GM12878 (cell line): ENCODE results near the gene KAT2B. TPM values are rescaled to one million over a fixed set of nuclear protein-coding genes. Genes with fewer than 3 reads are reported as not detected.
A peak's percentile ranks its signal among the peaks of the same experiment; 100 is the strongest.

ENCODE experiments used
- CBX5 ChIP-seq: sonication (generic); IDR thresholded peaks from 2 replicates; pipeline ENCODE4 v1.6.1; 2016; ENCODE audit warnings: low read depth, moderate library complexity, mild to moderate bottlenecking, inconsistent platforms
- CUX1 ChIP-seq: IDR thresholded peaks from 2 replicates; pipeline ENCODE4 v1.6.1; 2012; ENCODE audit warnings: improper control_type of control experiment, low read depth, low read length; ENCODE audit not compliant: insufficient replicate concordance
- E2F4 ChIP-seq: IDR thresholded peaks from 2 replicates; pipeline ENCODE4 v1.6.1; 2012; ENCODE audit warnings: low read depth, low read length, improper control_type of control experiment
- EGR1 ChIP-seq, 2 experiments: IDR thresholded peaks; 1 replicate in 1 of 2; 2 replicates in 1 of 2; pipeline ENCODE4 v1.6.1; 2011 to 2012; ENCODE audit warnings: low read depth in 2 of 2, low read length in 2 of 2, borderline replicate concordance in 1 of 2, mild to moderate bottlenecking in 1 of 2, moderate library complexity in 1 of 2
- ETV6 ChIP-seq, 2 experiments: fragments of 450-650 bp in 1 of 2; IDR thresholded peaks in 1 of 2; conservative IDR thresholded peaks in 1 of 2; 2 replicates each; pipeline ENCODE4 v1.6.1; 2014; ENCODE audit warnings: antibody characterized with exemption in 1 of 2, borderline replicate concordance in 1 of 2, low read depth in 1 of 2, mild to moderate bottlenecking in 1 of 2, moderate library complexity in 1 of 2
- GATAD2B ChIP-seq: fragments of 450-650 bp; conservative IDR thresholded peaks from 2 replicates; pipeline ENCODE4 v1.6.1; 2017; ENCODE audit warnings: low read depth, mild to moderate bottlenecking, moderate library complexity
- IKZF1 ChIP-seq: fragments of 450-650 bp; conservative IDR thresholded peaks from 2 replicates; pipeline ENCODE4 v1.6.1; 2017; ENCODE audit warnings: antibody characterized with exemption, mild to moderate bottlenecking
- IKZF2 ChIP-seq, 2 experiments: fragments of 450-650 bp; IDR thresholded peaks; 2 replicates each; pipeline ENCODE4 v1.6.1; 2017; ENCODE audit warnings: mild to moderate bottlenecking in 2 of 2, moderate library complexity in 2 of 2
- KAT2A ChIP-seq: conservative IDR thresholded peaks from 2 replicates; pipeline ENCODE4 v1.6.1; 2011; ENCODE audit warnings: low read depth, low read length; ENCODE audit not compliant: control insufficient read depth
- MEF2A ChIP-seq: IDR thresholded peaks from 2 replicates; pipeline ENCODE4 v1.6.1; 2011; ENCODE audit warnings: low read depth, mild to moderate bottlenecking, low read length, moderate library complexity; ENCODE audit not compliant: insufficient read depth
- MXI1 ChIP-seq: fragments of 150-350 bp; IDR thresholded peaks from 2 replicates; pipeline ENCODE4 v1.6.1; 2011; ENCODE audit warnings: low read depth, mild to moderate bottlenecking, inconsistent platforms, low read length, improper control_type of control experiment
- NFYA ChIP-seq: IDR thresholded peaks from 2 replicates; pipeline ENCODE4 v1.6.1; 2011; ENCODE audit warnings: low read depth, mild to moderate bottlenecking, low read length, improper control_type of control experiment, borderline replicate concordance
- SIN3A ChIP-seq: IDR thresholded peaks from 2 replicates; pipeline ENCODE4 v1.6.1; 2012; ENCODE audit warnings: low read depth, low read length, improper control_type of control experiment
- SREBF2 ChIP-seq: IDR thresholded peaks from 2 replicates; pipeline ENCODE4 v1.6.1; 2012; ENCODE audit warnings: mild to moderate bottlenecking, low read length
- SUPT20H ChIP-seq: IDR thresholded peaks from 2 replicates; pipeline ENCODE4 v1.6.1; 2011; ENCODE audit warnings: low read depth, mild to moderate bottlenecking, low read length, moderate library complexity, borderline replicate concordance; ENCODE audit not compliant: control insufficient read depth
- TCF3 ChIP-seq: IDR thresholded peaks from 2 replicates; pipeline ENCODE4 v1.6.1; 2012; ENCODE audit warnings: low read depth, mild to moderate bottlenecking, low read length, borderline replicate concordance; ENCODE audit not compliant: insufficient read depth
- ZBED1 ChIP-seq: IDR thresholded peaks from 2 replicates; pipeline ENCODE4 v1.6.1; 2016; ENCODE audit warnings: borderline replicate concordance
- ZNF622 ChIP-seq: fragments of 450-650 bp; IDR thresholded peaks from 2 replicates; pipeline ENCODE4 v1.6.1; 2017; ENCODE audit warnings: mild to moderate bottlenecking, inconsistent platforms
- polyA plus RNA-seq, 11 experiments: library from polyadenylated mRNA; depleted of rRNA in 4 of 11; unstranded in 6 of 11; stranded (reverse) in 5 of 11; fragments of >200 nt; fragmentation: Nextera tagmentation in 4 of 11; fragmentation: Illumina TruSeq in 1 of 11; extraction: Ambion mirVana in 4 of 11; extraction: Trizol in 1 of 11; gene quantifications; 1 replicate in 1 of 11; 2 replicates in 10 of 11; pipeline versions ENCODE4 v1.2.1 to v1.2.3, GENCODE V29; 2011 to 2016; ENCODE audit warnings: inconsistent platforms in 2 of 11, missing spikeins in 2 of 11, low read depth in 1 of 11
- total RNA-seq, 4 experiments: library from RNA; depleted of rRNA in 3 of 4; stranded (reverse); fragments of >200 nt in 3 of 4; fragmentation: Illumina TruSeq in 1 of 4; extraction: Trizol in 1 of 4; gene quantifications; 2 replicates each; pipeline versions ENCODE4 v1.2.1 to v1.2.3, GENCODE V29; 2013 to 2021
- TF ChIP-seq, protein P1 (sequence below): IDR thresholded peaks from 2 replicates; pipeline ENCODE4 v1.6.1; 2011; ENCODE audit warnings: low read depth, low read length, improper control_type of control experiment, borderline replicate concordance
- TF ChIP-seq, protein P2 (sequence below): fragments of 450-650 bp; IDR thresholded peaks from 2 replicates; pipeline ENCODE4 v1.6.1; 2014; ENCODE audit warnings: mild to moderate bottlenecking

Gene KAT2B
- total and polyA plus RNA-seq, 10 of the 15 experiments (the other 5 are each of a cell fraction or from before 2014, with no cell fraction given), result 2.9 to 15.2 (median 10.2) TPM

- TF ChIP-seq SREBF2 (no peak), IKZF2 (IDR thresholded peaks at IDR 0.05) (peak; percentile 64 to 72; a peak in 3 of 4 replicates), MEF2A (no peak), GATAD2B (peak; percentile 28; the same call in 1 of the 2 replicates), CBX5 (no peak; the same call in 1 of the 2 replicates), ZBED1 (no peak), NFYA (no peak), IKZF1 (peak; percentile 63), E2F4 (no peak), ZNF622 (no peak), KAT2A (no peak), SUPT20H (no peak), CUX1 (no peak), TCF3 (no peak), MXI1 (0 out of 2 replicates have a peak, but pooled peaks have one; percentile 39), EGR1 (IDR thresholded peaks at IDR 0.05; ENCODE audit: borderline replicate concordance in 1 of 2, low read depth in 2 of 2, low read length in 2 of 2) (peak in 1 of 2 experiments; percentile 85; a peak in 2 of 3 replicates), SIN3A (no peak), ETV6 (conservative IDR thresholded peaks at IDR 0.05 in 1 of 2, IDR thresholded peaks at IDR 0.05 in 1 of 2; ENCODE audit: borderline replicate concordance in 1 of 2, low read depth in 1 of 2) (no peak)
- TF ChIP-seq, protein P1, sequence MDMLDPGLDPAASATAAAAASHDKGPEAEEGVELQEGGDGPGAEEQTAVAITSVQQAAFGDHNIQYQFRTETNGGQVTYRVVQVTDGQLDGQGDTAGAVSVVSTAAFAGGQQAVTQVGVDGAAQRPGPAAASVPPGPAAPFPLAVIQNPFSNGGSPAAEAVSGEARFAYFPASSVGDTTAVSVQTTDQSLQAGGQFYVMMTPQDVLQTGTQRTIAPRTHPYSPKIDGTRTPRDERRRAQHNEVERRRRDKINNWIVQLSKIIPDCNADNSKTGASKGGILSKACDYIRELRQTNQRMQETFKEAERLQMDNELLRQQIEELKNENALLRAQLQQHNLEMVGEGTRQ, result no peak
- TF ChIP-seq, protein P2, sequence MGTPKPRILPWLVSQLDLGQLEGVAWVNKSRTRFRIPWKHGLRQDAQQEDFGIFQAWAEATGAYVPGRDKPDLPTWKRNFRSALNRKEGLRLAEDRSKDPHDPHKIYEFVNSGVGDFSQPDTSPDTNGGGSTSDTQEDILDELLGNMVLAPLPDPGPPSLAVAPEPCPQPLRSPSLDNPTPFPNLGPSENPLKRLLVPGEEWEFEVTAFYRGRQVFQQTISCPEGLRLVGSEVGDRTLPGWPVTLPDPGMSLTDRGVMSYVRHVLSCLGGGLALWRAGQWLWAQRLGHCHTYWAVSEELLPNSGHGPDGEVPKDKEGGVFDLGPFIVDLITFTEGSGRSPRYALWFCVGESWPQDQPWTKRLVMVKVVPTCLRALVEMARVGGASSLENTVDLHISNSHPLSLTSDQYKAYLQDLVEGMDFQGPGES, result no peak
Observed at GRCh38 chr3:20040548-20041196, 426 bp downstream of the KAT2B start (continued).
